ENCODE data around the gene MAP3K6.

The MAP3K6 gene

GRCh38 chr1:27372022-27372807 is 5.5 kb upstream of the MAP3K6 start:
- no peak for DNase-seq

DNA sequence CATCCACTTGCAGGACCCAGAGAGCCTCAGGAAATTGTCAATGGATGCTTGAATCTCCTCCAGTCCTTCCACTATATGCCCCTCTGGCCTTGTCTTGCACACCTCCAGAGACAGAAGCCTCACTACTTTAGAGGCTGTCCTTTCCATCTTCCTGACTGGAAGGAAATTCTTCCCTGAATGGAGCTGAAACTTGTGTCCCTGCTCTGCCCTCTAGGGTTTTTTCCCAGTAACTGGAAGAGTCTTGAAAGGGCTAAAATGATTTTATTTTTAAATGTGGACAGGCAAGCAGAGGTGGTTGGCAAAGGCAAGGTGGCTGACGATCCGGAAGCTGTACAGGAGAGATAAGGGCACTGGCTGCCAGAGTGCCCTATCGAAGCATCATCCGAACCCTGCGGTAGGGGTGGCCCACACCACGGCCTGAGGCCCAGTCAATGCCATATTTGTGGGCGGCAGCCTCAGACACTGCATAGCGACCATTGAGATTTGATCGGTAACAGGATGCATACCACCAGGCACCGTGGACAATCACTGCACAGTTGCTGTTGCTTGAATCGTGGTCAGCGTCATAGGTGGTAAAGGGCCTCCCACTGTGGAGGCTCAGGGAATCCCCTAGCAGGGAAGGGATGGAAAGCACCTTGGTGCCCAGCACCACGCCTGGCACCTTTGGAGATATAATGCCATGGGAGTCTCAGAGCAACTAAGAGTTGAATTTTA is 2.3 kb upstream of the MAP3K6 start:
- DNase-seq: no peak

DNA sequence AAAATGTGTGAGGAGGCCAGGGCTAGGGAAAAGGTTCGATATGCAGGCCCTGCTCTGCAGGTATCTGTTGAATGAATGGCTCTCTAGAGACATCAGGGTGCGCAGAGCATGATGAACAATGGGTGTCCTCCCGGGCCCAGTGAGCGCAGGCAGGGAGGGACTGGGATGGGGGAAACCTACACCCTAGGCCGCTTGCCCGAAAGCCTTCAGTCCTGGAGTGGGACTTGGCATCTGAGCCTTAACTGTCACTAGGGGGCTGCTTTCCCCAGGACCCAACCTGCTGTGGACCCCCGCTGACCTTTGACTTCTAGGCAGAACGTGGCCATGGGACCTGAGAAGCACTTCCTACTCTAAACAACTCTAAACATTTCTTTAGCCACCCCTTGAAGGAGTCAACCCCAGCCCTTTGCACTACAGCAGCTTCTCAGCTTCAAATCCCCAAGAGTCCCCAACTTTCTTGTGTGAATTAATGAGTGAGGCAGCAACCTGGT is 444 bp upstream of the MAP3K6 start:
- no peak for DNase-seq

DNA sequence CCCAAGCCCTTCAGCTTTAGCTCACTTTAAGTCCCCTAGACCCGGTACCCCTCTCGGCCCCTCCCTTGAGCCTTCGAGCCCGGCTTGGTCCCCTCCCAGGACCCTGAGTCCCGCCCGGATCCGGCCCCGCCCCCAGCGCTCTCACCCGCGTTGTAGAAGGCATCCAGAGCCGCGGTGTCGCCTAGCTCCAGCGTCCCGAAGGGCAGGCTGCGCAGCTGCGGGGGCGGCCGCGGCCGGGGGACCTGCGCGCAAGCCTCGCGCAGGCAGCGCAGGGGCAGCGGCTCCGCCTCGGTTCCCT is 699 bp downstream of the MAP3K6 start:
- DNase-seq: peak; percentile 90

DNA sequence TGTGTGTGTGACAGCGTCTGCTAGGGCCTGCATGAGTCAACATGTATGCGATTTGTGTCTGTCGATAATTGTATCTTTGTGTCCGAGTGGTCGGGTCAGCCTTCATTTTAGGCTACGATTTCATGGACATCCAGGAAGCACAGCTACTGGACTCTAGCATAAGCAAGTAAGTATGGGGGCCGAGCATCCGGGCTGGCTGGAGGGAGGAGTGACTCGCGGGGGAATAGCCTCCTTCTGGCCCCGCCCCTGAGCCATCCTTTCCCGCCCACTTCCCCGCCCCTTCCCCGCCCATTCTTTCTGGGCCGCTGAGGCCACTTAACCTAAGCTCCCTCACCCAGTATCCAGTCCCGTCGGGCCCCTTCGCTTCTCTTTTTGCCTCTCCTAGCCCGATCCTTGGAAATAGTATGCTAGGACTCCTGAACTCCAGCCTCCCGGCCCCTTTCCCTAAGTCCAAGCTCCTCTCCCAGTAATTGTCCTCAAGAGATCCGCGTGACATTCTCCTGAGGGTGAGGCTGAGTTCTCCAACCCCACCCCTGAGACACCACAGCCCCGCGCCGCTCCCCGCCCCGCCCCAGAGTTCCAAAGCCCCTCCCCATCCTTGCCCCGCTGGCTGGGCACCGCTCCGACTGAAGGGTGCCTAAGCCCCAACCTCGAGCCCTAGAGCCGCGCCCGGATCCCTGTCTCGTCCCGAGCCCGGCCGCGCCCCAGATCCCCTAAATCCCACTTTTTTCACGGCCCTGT is 1.2 kb downstream of the MAP3K6 start:
- DNase-seq: peak; percentile 91

DNA sequence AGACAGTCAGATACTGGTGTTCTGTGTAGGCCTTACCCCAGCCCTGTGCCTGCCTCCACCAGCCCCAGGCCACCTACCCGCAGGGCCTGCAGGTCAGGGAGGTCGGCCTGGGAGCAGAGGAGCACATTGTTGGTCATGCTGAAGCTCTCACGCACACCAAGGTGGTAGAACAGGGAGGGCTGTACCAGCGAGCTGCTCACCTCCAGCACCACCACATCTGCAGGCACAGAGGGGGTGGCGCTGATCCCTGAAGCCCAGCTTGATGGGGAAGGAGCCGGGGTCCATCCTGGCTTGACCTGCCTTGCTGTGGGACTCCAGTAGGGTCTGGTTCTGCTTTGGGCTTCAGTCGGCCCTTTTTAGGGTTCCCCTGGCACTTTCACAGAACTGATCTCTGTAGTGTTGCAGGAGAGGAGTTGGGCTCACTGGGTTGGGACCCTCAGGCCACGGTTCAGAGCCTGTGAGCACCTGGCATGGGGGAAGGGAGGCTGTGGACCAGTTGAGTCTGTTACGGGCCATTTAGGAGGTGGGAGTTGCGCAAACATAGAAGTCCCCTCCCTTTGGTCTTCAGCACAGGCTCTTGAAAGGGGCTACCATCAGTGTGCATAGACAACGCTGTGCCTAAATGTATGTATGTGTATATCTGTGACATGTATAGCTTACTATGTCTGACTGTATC is 1.9 kb downstream of the MAP3K6 start:
- DNase-seq: no peak

DNA sequence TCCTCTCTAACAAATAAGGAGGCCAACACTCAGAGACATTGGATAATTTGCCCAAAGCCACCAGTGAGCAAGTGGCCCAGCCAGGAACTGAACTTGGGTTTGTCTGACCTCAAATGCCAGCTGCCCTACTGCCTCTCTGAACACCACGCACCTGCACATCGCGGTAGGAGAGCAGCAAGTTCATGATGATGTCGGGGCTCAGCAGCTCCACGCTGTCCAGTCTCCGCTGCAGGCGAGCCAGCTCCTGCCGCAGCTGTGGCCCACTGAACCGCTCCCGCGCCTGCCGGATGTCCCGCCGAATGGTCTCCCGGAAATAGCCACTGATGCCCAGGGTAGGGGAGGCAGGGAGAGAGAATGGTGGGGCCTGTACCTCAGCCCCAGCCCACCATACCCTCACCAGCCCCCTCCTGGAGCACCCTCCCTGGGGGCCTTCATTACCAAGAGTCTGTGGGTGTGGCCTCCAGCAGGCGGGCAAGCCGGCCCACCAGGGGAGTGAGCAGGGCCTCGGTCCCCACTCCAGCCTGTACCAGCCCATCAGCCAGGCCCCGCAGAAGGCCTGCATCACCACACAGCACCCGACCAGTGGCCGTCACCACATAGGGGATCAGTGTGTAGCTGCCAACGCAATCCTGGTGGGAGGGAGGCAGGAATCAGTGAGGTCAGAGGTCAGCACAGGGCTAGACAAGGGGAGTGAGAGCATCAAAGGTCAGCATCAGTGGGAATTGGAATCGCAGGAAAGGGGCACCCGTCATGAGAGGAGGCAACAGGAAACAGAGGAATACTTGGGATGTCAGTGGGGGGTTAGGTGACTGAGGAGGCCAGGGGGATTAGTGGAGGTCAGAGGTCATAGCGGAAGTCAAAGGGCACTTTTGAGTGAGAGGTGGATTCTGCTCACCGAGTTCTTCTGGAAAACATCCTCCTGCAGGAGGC is 2.7 kb downstream of the MAP3K6 start:
- DNase-seq: no peak

- no peak for DNase-seq
Measured at GRCh38 chr1:27361553-27361952, 5.2 kb downstream of the MAP3K6 start.

GRCh38 chr1:27361044-27361402 is 5.7 kb downstream of the MAP3K6 start:
- no peak for DNase-seq

- DNase-seq: no peak
Measured at GRCh38 chr1:27360159-27361043, 6.4 kb downstream of the MAP3K6 start.

DNA sequence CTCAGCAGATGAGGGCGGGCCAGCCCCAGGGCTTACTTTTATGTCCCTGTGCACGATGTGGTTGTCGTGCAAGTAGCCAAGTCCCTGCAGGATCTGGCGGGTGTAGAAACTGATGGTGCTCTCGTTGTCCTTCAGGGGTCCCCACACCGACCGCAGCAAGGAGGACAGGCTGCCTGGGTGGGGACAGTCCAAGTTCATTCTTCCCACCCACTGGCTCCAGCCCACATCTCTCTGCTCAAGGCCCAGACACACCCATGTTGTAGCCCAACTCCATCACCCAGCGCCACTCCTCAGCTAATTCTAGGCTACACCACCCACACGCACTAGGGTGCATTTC is 7.0 kb downstream of the MAP3K6 start:
- DNase-seq: no peak

DNA sequence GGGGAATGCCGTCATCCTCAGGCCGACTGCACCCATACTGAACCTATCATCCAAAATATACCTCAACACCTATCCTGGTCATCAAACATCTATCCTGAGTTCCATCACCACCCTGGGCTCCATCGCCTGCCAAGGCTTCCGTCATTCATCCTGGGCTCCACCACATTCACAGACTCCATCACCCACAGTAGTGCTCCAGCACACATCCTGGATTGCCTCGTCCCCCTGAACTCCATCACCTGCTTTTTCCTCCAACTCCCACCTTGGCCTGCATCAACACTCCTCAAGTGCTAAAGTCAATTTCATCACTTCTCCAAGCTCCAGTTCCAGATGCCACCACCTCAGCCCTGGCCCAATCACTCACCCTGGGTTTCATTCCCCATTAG is 7.8 kb downstream of the MAP3K6 start:
- no peak for DNase-seq

GRCh38 chr1:27358038-27358927 is 8.5 kb downstream of the MAP3K6 start:
- no peak for DNase-seq

- DNase-seq: no peak
Measured at GRCh38 chr1:27357281-27358037, 9.3 kb downstream of the MAP3K6 start.

DNA sequence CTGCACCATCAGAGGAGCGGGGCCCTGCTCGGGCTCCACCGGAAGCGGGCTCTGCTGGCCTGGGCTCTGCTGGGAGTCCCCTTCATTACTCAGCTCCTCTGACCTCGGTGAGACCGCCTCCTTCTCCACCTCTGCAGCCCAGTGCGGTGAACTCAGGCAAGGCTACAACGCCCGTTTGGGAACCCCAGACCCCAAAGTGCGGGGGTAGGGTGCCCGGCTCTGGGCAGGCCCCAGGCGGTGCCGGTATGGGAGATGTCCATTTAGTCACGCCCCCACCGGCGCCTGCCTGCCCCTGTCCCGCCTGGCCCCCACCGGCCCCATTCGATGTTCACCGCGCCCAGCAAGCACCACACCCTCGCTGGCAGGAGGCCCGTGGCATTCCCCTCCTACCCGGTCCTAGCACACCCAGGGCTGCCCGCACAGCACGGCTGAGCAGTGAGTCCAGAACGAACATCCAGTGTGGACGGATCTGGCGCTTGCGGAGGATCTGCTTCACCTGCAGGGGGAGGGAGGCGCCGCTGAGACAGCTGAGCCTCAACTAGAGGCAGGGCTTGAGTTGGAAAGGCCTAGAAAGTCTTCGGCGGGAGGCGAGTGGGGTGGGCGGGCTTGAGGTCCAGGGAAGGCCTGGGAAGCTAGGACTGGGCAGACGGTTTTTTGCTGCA is 10.0 kb downstream of the MAP3K6 start:
- no peak for DNase-seq

GRCh38 chr1:27356277-27356618 is 10.5 kb downstream of the MAP3K6 start:
- DNase-seq: no peak

GRCh38 chr1:27355683-27356082 is 11.1 kb downstream of the MAP3K6 start:
- DNase-seq: no peak

GRCh38 chr1:27353629-27354028 is 13.1 kb downstream of the MAP3K6 start:
- DNase-seq: no peak

DNA sequence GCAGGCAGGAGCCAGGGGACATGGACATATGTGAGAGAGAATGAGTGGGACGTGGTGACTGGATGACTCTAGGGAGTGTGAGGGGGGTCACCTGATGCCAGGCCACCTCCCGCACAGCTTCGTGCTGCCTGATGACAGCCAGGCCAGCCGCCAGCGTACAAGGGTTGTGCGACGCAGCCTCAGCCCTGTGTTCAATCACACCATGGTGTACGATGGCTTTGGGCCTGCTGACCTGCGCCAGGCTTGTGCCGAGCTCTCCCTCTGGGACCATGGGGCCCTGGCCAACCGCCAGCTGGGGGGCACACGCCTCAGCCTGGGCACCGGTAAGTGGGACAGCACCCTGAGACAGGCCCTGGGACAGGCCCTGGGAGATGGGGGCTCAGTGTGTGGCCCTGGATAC is 13.6 kb downstream of the MAP3K6 start:
- DNase-seq: no peak

All from NCI-H2227 treated with DMSO at 0.1 percent for 48 hours (cell line).